Measurements from ENCODE around the gene ZFHX3. TPM values are rescaled to one million over a fixed set of nuclear protein-coding genes. Genes with fewer than 3 reads are reported as not detected.

The ZFHX3 gene
- total RNA-seq, 1 donor from 2014 or later, result 34.8 TPM

GRCh38 chr16:72850853-72851252, 197.1 kb downstream of the ZFHX3 start:
- Histone ChIP-seq H3K9me3 (no peaks in the 10 kb centered on the region), H3K27ac (peak overlapping the region; percentile 96 to 98), H3K4me1 (peaks cover 26 to 75% of the 10 kb centered on the region in 2 donors), H3K27me3 (no peaks in the 10 kb centered on the region), H3K36me3 (no peaks in the 10 kb centered on the region), H3K4me3 (peak overlapping the region in 1 of 2 donors; percentile 24)
- DNase-seq (ENCODE audit: low spot score in 2 of 2), result peak; percentile 73 to 93
- intact Hi-C loops (cut with DNase I), result loop anchor here (2.0 kb wide), 3 partner anchors 88 to 218 kb away; no protein-coding TSS in a partner anchor
- no peak for TF ChIP-seq CTCF (IDR thresholded peaks at IDR 0.05)

GRCh38 chr16:72850021-72850420, 197.9 kb downstream of the ZFHX3 start:
- intact Hi-C loops (cut with DNase I), result loop anchor here (2.0 kb wide), 3 partner anchors 89 to 219 kb away; no protein-coding TSS in a partner anchor
- Histone ChIP-seq H3K4me3 (peak overlapping the region in 1 of 2 donors; percentile 24), H3K36me3 (no peaks in the 10 kb centered on the region), H3K27ac (peak overlapping the region; percentile 96 to 98), H3K27me3 (no peaks in the 10 kb centered on the region), H3K4me1 (peaks cover 26 to 75% of the 10 kb centered on the region in 2 donors), H3K9me3 (no peaks in the 10 kb centered on the region)
- TF ChIP-seq CTCF (IDR thresholded peaks at IDR 0.05), result no peak
- DNase-seq (ENCODE audit: low spot score in 2 of 2), result no peak

GRCh38 chr16:72848759-72849664, 198.9 kb downstream of the ZFHX3 start:
- intact Hi-C loops (cut with DNase I), result loop anchor here (2.0 to 10.0 kb wide), 5 partner anchors 28 to 922 kb away; no protein-coding TSS in a partner anchor
- DNase-seq (ENCODE audit: low spot score in 2 of 2), result peak; percentile 78 to 97

GRCh38 chr16:72848028-72848400, 199.9 kb downstream of the ZFHX3 start:
- DNase-seq (ENCODE audit: low spot score in 2 of 2), result no peak

More at GRCh38 chr16:72848759-72849664, 198.9 kb downstream of the ZFHX3 start:
- Histone ChIP-seq H3K4me1 (peaks cover 25 to 71% of the 10 kb centered on the region in 2 donors), H3K4me3 (peak overlapping the region; percentile 28 to 51), H3K36me3 (no peaks in the 10 kb centered on the region), H3K27ac (peak overlapping the region; percentile 96 to 98), H3K9me3 (no peaks in the 10 kb centered on the region), H3K27me3 (no peaks in the 10 kb centered on the region)
- no peak for TF ChIP-seq CTCF (IDR thresholded peaks at IDR 0.05)

More at GRCh38 chr16:72848028-72848400, 199.9 kb downstream of the ZFHX3 start:
- H3K27ac ChIP-seq, result peak overlapping the region; percentile 96 to 98
- peak overlapping the region; percentile 28 to 51 for H3K4me3 ChIP-seq
- no peaks in the 10 kb centered on the region for H3K36me3 ChIP-seq
- intact Hi-C loops (cut with DNase I), result loop anchor here (2.0 to 10.0 kb wide), 5 partner anchors 29 to 923 kb away; no protein-coding TSS in a partner anchor
- H3K9me3 ChIP-seq, result no peaks in the 10 kb centered on the region
- TF ChIP-seq CTCF (IDR thresholded peaks at IDR 0.05), result no peak
- H3K27me3 ChIP-seq, result no peaks in the 10 kb centered on the region
- peaks cover 23 to 64% of the 10 kb centered on the region in 2 donors for H3K4me1 ChIP-seq
